ENCODE measurements around the gene MLLT3.

Gene MLLT3

GRCh38 chr9:20405616-20406015 is 216.7 kb downstream of the MLLT3 start:
- H3K79me1 ChIP-seq (ENCODE audit: low read length): no peaks in the 10 kb centered on the region
- no peak overlapping the region for H2BK5ac ChIP-seq (ENCODE audit: low read depth, low read length, poor library complexity)
- H3K18ac ChIP-seq (ENCODE audit: low read length): no peak overlapping the region
- H3K36me3 ChIP-seq (ENCODE audit: control insufficient read depth in 1 of 2, insufficient read depth in 2 of 2, low read length in 2 of 2): no peaks in the 10 kb centered on the region
- H3K4me3 ChIP-seq (ENCODE audit: low read depth, low read length): no peak overlapping the region
- no peaks in the 10 kb centered on the region for H3K79me2 ChIP-seq (ENCODE audit: control insufficient read depth, insufficient read depth, low read length, poor library complexity)
- WGBS (ENCODE audit: extremely low coverage, insufficient coverage, insufficient read length): no CpG with 5 or more reads among the region's 5 CpGs
- no peaks in the 10 kb centered on the region for H3K4me1 ChIP-seq (ENCODE audit: control insufficient read depth in 1 of 2, insufficient read depth in 2 of 2, low read length in 2 of 2)
- no peak overlapping the region for H4K12ac ChIP-seq (ENCODE audit: low read depth, low read length)
- H4K91ac ChIP-seq (ENCODE audit: low read depth, low read length): no peak overlapping the region
- H3K4ac ChIP-seq (ENCODE audit: low read depth, low read length): no peak overlapping the region
- H2AFZ ChIP-seq (ENCODE audit: insufficient read depth, low read length, poor library complexity): no peak overlapping the region
- no peak overlapping the region for H2BK12ac ChIP-seq (ENCODE audit: low read length)
- H3K9ac ChIP-seq (ENCODE audit: low read length): no peak overlapping the region
- no peak overlapping the region for H2BK120ac ChIP-seq (ENCODE audit: insufficient read depth, low read length, poor library complexity)
- no peak overlapping the region for H3K14ac ChIP-seq (ENCODE audit: low read length)
- DNase-seq: no peak
- H3K23ac ChIP-seq (ENCODE audit: low read length): no peak overlapping the region
- no peak overlapping the region for H2AK5ac ChIP-seq (ENCODE audit: low read length)
- H3K27me3 ChIP-seq (ENCODE audit: insufficient read depth, low read length): no peaks in the 10 kb centered on the region
- no peak overlapping the region for H4K8ac ChIP-seq (ENCODE audit: low read depth, low read length)
- H3K4me2 ChIP-seq (ENCODE audit: low read length): no peak overlapping the region
- H3K27ac ChIP-seq (ENCODE audit: low read depth, low read length): no peak overlapping the region
- no peaks in the 10 kb centered on the region for H3K9me3 ChIP-seq (ENCODE audit: insufficient read depth, low read depth, low read length)

GRCh38 chr9:20405078-20405477 is 217.2 kb downstream of the MLLT3 start:
- Histone ChIP-seq H2BK5ac (ENCODE audit: low read depth, low read length, poor library complexity) (no peak overlapping the region), H3K4me3 (ENCODE audit: low read depth, low read length) (no peak overlapping the region), H4K12ac (ENCODE audit: low read depth, low read length) (no peak overlapping the region), H3K4me2 (ENCODE audit: low read length) (no peak overlapping the region), H3K9me3 (ENCODE audit: insufficient read depth, low read depth, low read length) (no peaks in the 10 kb centered on the region), H3K79me1 (ENCODE audit: low read length) (no peaks in the 10 kb centered on the region), H2BK12ac (ENCODE audit: low read length) (no peak overlapping the region), H3K14ac (ENCODE audit: low read length) (no peak overlapping the region), H2AK5ac (ENCODE audit: low read length) (no peak overlapping the region), H3K36me3 (ENCODE audit: control insufficient read depth in 1 of 2, insufficient read depth in 2 of 2, low read length in 2 of 2) (no peaks in the 10 kb centered on the region), H2BK120ac (ENCODE audit: insufficient read depth, low read length, poor library complexity) (no peak overlapping the region), H3K4me1 (ENCODE audit: control insufficient read depth in 1 of 2, insufficient read depth in 2 of 2, low read length in 2 of 2) (no peaks in the 10 kb centered on the region), H3K27me3 (ENCODE audit: insufficient read depth, low read length) (no peaks in the 10 kb centered on the region), H4K8ac (ENCODE audit: low read depth, low read length) (no peak overlapping the region), H3K27ac (ENCODE audit: low read depth, low read length) (no peak overlapping the region), H3K9ac (ENCODE audit: low read length) (no peak overlapping the region), H3K4ac (ENCODE audit: low read depth, low read length) (no peak overlapping the region), H4K91ac (ENCODE audit: low read depth, low read length) (no peak overlapping the region), H3K18ac (ENCODE audit: low read length) (no peak overlapping the region), H2AFZ (ENCODE audit: insufficient read depth, low read length, poor library complexity) (no peak overlapping the region), H3K79me2 (ENCODE audit: control insufficient read depth, insufficient read depth, low read length, poor library complexity) (no peaks in the 10 kb centered on the region), H3K23ac (ENCODE audit: low read length) (no peak overlapping the region)
- no peak for DNase-seq
- no CpG with 5 or more reads among the region's 1 CpG for WGBS (ENCODE audit: extremely low coverage, insufficient coverage, insufficient read length)

GRCh38 chr9:20404192-20404813 is 218.0 kb downstream of the MLLT3 start:
- no peak overlapping the region for H4K91ac ChIP-seq (ENCODE audit: low read depth, low read length)
- no peak overlapping the region for H4K8ac ChIP-seq (ENCODE audit: low read depth, low read length)
- no CpG with 5 or more reads among the region's 7 CpGs for WGBS (ENCODE audit: extremely low coverage, insufficient coverage, insufficient read length)
- H3K9ac ChIP-seq (ENCODE audit: low read length): no peak overlapping the region
- H3K4ac ChIP-seq (ENCODE audit: low read depth, low read length): no peak overlapping the region
- DNase-seq: no peak
- no peak overlapping the region for H3K23ac ChIP-seq (ENCODE audit: low read length)
- no peak overlapping the region for H2AK5ac ChIP-seq (ENCODE audit: low read length)
- H3K18ac ChIP-seq (ENCODE audit: low read length): no peak overlapping the region
- H2AFZ ChIP-seq (ENCODE audit: insufficient read depth, low read length, poor library complexity): no peak overlapping the region
- no peaks in the 10 kb centered on the region for H3K9me3 ChIP-seq (ENCODE audit: insufficient read depth, low read depth, low read length)
- no peak overlapping the region for H4K12ac ChIP-seq (ENCODE audit: low read depth, low read length)
- H3K4me3 ChIP-seq (ENCODE audit: low read depth, low read length): no peak overlapping the region
- no peaks in the 10 kb centered on the region for H3K79me1 ChIP-seq (ENCODE audit: low read length)
- no peaks in the 10 kb centered on the region for H3K27me3 ChIP-seq (ENCODE audit: insufficient read depth, low read length)
- no peaks in the 10 kb centered on the region for H3K4me1 ChIP-seq (ENCODE audit: control insufficient read depth in 1 of 2, insufficient read depth in 2 of 2, low read length in 2 of 2)
- no peaks in the 10 kb centered on the region for H3K79me2 ChIP-seq (ENCODE audit: control insufficient read depth, insufficient read depth, low read length, poor library complexity)
- H2BK120ac ChIP-seq (ENCODE audit: insufficient read depth, low read length, poor library complexity): no peak overlapping the region
- no peak overlapping the region for H2BK5ac ChIP-seq (ENCODE audit: low read depth, low read length, poor library complexity)
- no peak overlapping the region for H3K4me2 ChIP-seq (ENCODE audit: low read length)
- H3K27ac ChIP-seq (ENCODE audit: low read depth, low read length): no peak overlapping the region
- H3K14ac ChIP-seq (ENCODE audit: low read length): no peak overlapping the region
- no peaks in the 10 kb centered on the region for H3K36me3 ChIP-seq (ENCODE audit: control insufficient read depth in 1 of 2, insufficient read depth in 2 of 2, low read length in 2 of 2)
- no peak overlapping the region for H2BK12ac ChIP-seq (ENCODE audit: low read length)

GRCh38 chr9:20403346-20403745 is 219.0 kb downstream of the MLLT3 start:
- no peak overlapping the region for H3K4ac ChIP-seq (ENCODE audit: low read depth, low read length)
- no CpG with 5 or more reads among the region's 2 CpGs for WGBS (ENCODE audit: extremely low coverage, insufficient coverage, insufficient read length)
- no peaks in the 10 kb centered on the region for H3K4me1 ChIP-seq (ENCODE audit: control insufficient read depth in 1 of 2, insufficient read depth in 2 of 2, low read length in 2 of 2)
- H3K4me2 ChIP-seq (ENCODE audit: low read length): no peak overlapping the region
- no peak overlapping the region for H3K14ac ChIP-seq (ENCODE audit: low read length)
- H2AFZ ChIP-seq (ENCODE audit: insufficient read depth, low read length, poor library complexity): no peak overlapping the region
- no peak overlapping the region for H4K91ac ChIP-seq (ENCODE audit: low read depth, low read length)
- H3K9me3 ChIP-seq (ENCODE audit: insufficient read depth, low read depth, low read length): no peaks in the 10 kb centered on the region
- H2BK120ac ChIP-seq (ENCODE audit: insufficient read depth, low read length, poor library complexity): no peak overlapping the region
- no peak overlapping the region for H4K12ac ChIP-seq (ENCODE audit: low read depth, low read length)
- H3K23ac ChIP-seq (ENCODE audit: low read length): no peak overlapping the region
- H3K18ac ChIP-seq (ENCODE audit: low read length): no peak overlapping the region
- H3K4me3 ChIP-seq (ENCODE audit: low read depth, low read length): no peak overlapping the region
- H3K27me3 ChIP-seq (ENCODE audit: insufficient read depth, low read length): no peaks in the 10 kb centered on the region
- H3K79me1 ChIP-seq (ENCODE audit: low read length): no peaks in the 10 kb centered on the region
- H4K8ac ChIP-seq (ENCODE audit: low read depth, low read length): no peak overlapping the region
- no peak overlapping the region for H2BK12ac ChIP-seq (ENCODE audit: low read length)
- DNase-seq: no peak
- H3K9ac ChIP-seq (ENCODE audit: low read length): no peak overlapping the region
- H2AK5ac ChIP-seq (ENCODE audit: low read length): no peak overlapping the region
- no peaks in the 10 kb centered on the region for H3K79me2 ChIP-seq (ENCODE audit: control insufficient read depth, insufficient read depth, low read length, poor library complexity)
- no peak overlapping the region for H3K27ac ChIP-seq (ENCODE audit: low read depth, low read length)
- no peak overlapping the region for H2BK5ac ChIP-seq (ENCODE audit: low read depth, low read length, poor library complexity)
- no peaks in the 10 kb centered on the region for H3K36me3 ChIP-seq (ENCODE audit: control insufficient read depth in 1 of 2, insufficient read depth in 2 of 2, low read length in 2 of 2)

Measured in trophoblast cell (in vitro differentiated cells and primary cell).